Lower leg skin (tissue), 3 donors: Measurements from ENCODE around the gene TLE5.

Source experiments
- POLR2A ChIP-seq, 2 donors: fragments of 450-650 bp; IDR thresholded peaks; one replicate each; pipeline ENCODE4 v1.6.1; 2016 to 2017; ENCODE audit warnings: antibody characterized with exemption in 2 of 2, mild to moderate bottlenecking in 1 of 2, moderate library complexity in 1 of 2
- TF ChIP-seq, protein P1 (sequence below), 3 donors: fragments of 450-650 bp; IDR thresholded peaks; one replicate each; pipeline ENCODE4 v1.5.1; 2016; ENCODE audit warnings: antibody characterized with exemption in 3 of 3, mild to moderate bottlenecking in 3 of 3, moderate library complexity in 2 of 3

DNA sequence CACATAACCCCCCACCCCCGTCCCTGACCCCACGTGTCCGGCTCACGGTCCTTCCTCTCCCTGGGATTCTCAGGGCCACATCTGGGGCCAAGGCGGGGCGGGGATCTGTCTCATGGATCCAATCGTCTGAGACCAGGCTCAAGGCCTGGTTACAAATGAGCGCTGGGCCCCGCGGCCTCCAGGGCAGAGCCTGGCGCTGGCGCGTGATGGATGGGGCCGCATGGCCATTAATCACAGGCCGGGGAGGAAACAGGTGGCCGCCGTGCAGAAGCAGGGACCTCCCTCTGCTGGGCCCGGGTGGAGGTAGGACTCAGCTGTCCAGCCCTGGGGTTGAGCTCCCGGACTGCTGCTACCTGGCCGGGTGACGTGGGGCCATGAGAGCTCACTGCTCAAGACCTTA, 5.8 kb upstream of the TLE5 start:
- TF ChIP-seq, protein P1, sequence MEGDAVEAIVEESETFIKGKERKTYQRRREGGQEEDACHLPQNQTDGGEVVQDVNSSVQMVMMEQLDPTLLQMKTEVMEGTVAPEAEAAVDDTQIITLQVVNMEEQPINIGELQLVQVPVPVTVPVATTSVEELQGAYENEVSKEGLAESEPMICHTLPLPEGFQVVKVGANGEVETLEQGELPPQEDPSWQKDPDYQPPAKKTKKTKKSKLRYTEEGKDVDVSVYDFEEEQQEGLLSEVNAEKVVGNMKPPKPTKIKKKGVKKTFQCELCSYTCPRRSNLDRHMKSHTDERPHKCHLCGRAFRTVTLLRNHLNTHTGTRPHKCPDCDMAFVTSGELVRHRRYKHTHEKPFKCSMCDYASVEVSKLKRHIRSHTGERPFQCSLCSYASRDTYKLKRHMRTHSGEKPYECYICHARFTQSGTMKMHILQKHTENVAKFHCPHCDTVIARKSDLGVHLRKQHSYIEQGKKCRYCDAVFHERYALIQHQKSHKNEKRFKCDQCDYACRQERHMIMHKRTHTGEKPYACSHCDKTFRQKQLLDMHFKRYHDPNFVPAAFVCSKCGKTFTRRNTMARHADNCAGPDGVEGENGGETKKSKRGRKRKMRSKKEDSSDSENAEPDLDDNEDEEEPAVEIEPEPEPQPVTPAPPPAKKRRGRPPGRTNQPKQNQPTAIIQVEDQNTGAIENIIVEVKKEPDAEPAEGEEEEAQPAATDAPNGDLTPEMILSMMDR (IDR thresholded peaks at IDR 0.05) = no peak
- no peak for TF ChIP-seq POLR2A (IDR thresholded peaks at IDR 0.05)
